SK-N-SH (cell line): ENCODE data around the gene NFE2.

ENCODE experiments used
- EP300 ChIP-seq, 2 experiments: IDR thresholded peaks; 2 replicates each; pipeline versions ENCODE4 v1.4.0 to v1.6.1; 2012; ENCODE audit warnings: borderline replicate concordance in 1 of 2, low read depth in 1 of 2, low read length in 1 of 2
- FOSL2 ChIP-seq: IDR thresholded peaks from 2 replicates; pipeline ENCODE4 v1.4.0; 2012; ENCODE audit warnings: low read depth, mild to moderate bottlenecking, moderate library complexity, borderline replicate concordance
- GABPA ChIP-seq: IDR thresholded peaks from 2 replicates; pipeline ENCODE4 v1.4.0; 2012; ENCODE audit warnings: low read depth, mild to moderate bottlenecking
- IRF3 ChIP-seq: fragments of 150-350 bp; IDR thresholded peaks from 2 replicates; pipeline ENCODE4 v1.6.1; 2016; ENCODE audit warnings: mild to moderate bottlenecking, low read depth, low read length
- POLR2AphosphoS5 ChIP-seq: IDR thresholded peaks from 2 replicates; pipeline ENCODE4 v1.6.1; 2012; ENCODE audit warnings: low read depth, low read length
- RFX5 ChIP-seq: IDR thresholded peaks from 2 replicates; pipeline ENCODE4 v1.6.1; 2012; ENCODE audit warnings: mild to moderate bottlenecking, improper control_type of control experiment, low read length
- SIN3A ChIP-seq: IDR thresholded peaks from 2 replicates; pipeline ENCODE4 v1.6.1; 2012; ENCODE audit warnings: low read depth, mild to moderate bottlenecking, low read length, moderate library complexity, borderline replicate concordance
- TAF1 ChIP-seq: IDR thresholded peaks from 2 replicates; pipeline ENCODE4 v1.6.1; 2012; ENCODE audit warnings: low read depth, mild to moderate bottlenecking, low read length, moderate library complexity, borderline replicate concordance
- TCF12 ChIP-seq: IDR thresholded peaks from 2 replicates; pipeline ENCODE4 v1.4.0; 2012
- YY1 ChIP-seq: IDR thresholded peaks from 2 replicates; pipeline ENCODE4 v1.4.0; 2012; ENCODE audit warnings: low read depth, mild to moderate bottlenecking
- TF ChIP-seq, protein P1 (sequence below): fragments of 200-600 bp; sonication (generic); IDR thresholded peaks from 2 replicates; pipeline ENCODE4 v1.6.1; 2017; ENCODE audit warnings: antibody characterized with exemption, mild to moderate bottlenecking, moderate library complexity

- TF ChIP-seq IRF3: no peak
- TF ChIP-seq, protein P1, sequence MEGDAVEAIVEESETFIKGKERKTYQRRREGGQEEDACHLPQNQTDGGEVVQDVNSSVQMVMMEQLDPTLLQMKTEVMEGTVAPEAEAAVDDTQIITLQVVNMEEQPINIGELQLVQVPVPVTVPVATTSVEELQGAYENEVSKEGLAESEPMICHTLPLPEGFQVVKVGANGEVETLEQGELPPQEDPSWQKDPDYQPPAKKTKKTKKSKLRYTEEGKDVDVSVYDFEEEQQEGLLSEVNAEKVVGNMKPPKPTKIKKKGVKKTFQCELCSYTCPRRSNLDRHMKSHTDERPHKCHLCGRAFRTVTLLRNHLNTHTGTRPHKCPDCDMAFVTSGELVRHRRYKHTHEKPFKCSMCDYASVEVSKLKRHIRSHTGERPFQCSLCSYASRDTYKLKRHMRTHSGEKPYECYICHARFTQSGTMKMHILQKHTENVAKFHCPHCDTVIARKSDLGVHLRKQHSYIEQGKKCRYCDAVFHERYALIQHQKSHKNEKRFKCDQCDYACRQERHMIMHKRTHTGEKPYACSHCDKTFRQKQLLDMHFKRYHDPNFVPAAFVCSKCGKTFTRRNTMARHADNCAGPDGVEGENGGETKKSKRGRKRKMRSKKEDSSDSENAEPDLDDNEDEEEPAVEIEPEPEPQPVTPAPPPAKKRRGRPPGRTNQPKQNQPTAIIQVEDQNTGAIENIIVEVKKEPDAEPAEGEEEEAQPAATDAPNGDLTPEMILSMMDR: no peak
- TF ChIP-seq FOSL2: no peak
- TF ChIP-seq EP300 (IDR thresholded peaks at IDR 0.05; ENCODE audit: borderline replicate concordance in 1 of 2, low read depth in 1 of 2, low read length in 1 of 2): no peak
- no peak for TF ChIP-seq TAF1
- no peak for TF ChIP-seq POLR2AphosphoS5
- TF ChIP-seq SIN3A: no peak
- TF ChIP-seq RFX5: no peak
- no peak for TF ChIP-seq TCF12
- no peak for TF ChIP-seq YY1
- TF ChIP-seq GABPA: no peak
These were observed 7.9 kb downstream of the NFE2 start for GRCh38 chr12:54292931-54293241.
